ENCODE measurements around the gene SEMA5B.

SEMA5B gene

GRCh38 chr3:122882361-122882947 lies 145.1 kb downstream of the SEMA5B start:
- DNase-seq = no peak

GRCh38 chr3:122880624-122881023 lies 146.9 kb downstream of the SEMA5B start:
- DNase-seq = no peak

DNA sequence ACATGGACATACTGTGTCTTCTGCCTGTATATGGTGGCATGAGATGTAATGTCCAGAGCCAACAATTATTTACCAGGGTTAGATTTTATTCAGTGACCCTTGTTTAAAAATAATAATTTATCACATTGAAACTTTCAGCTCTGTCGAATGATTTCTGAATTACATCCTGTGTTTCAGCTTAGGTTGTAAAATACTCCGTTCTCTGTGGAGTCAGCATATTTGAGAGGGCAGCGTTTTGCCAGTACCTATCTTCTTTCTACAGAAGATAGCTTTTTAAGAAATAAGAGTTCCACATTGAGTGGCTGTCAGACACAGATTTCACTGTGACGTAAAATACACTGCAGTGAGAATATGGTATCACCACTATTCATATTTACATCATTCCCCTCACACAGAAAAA lies 147.4 kb downstream of the SEMA5B start:
- DNase-seq = no peak

- no peak for DNase-seq
Measured at GRCh38 chr3:122875547-122876127, 151.9 kb downstream of the SEMA5B start.

GRCh38 chr3:122873741-122874515 lies 153.6 kb downstream of the SEMA5B start:
- DNase-seq = no peak

- no peak for DNase-seq
Measured at GRCh38 chr3:122868322-122868721, 159.2 kb downstream of the SEMA5B start.

GRCh38 chr3:122864498-122864897 lies 163.1 kb downstream of the SEMA5B start:
- no peak for DNase-seq

DNA sequence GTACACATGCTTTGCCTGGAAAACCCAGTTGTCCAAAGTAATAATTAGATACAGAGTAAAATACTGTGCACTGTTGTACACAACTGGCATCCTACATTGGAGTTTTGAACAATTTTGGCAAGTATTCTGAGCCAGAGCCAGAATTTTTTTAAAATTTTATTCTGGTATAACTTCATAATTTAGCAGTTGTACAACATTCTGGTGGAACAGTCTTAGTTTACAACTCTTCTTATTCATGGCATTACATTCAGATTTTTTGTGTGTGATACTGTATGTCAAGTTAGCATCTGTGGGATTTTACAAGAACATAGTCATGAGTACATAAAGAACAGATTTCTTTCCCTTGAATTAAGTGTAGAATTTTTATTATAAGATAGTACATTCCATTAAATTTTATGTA lies 165.2 kb downstream of the SEMA5B start:
- no peak for DNase-seq
